ENCODE results near the gene CACNA1E. TPM values are rescaled to one million over a fixed set of nuclear protein-coding genes. Genes with fewer than 3 reads are reported as not detected.

CACNA1E gene
- total RNA-seq, 1 experiment from 2014 or later = not detected

GRCh38 chr1:181674617-181675016 lies 191.3 kb downstream of the CACNA1E start:
- ChIA-PET CTCF (no interaction called here), POLR2A (ENCODE audit: low non-redundant PET) (no interaction called here)
- intact Hi-C loops (cut with micrococcal nuclease; ENCODE audit: unreplicated experiment) = no loop called here

GRCh38 chr1:181675091-181675917 lies 192.0 kb downstream of the CACNA1E start:
- no peak for DNase-seq (ENCODE audit: low spot score)
- intact Hi-C loops (cut with micrococcal nuclease; ENCODE audit: unreplicated experiment) = no loop called here
- Histone ChIP-seq H3K4me3 (ENCODE audit: low read depth, low read length, poor library complexity, severe bottlenecking) (no peak overlapping the region), H3K36me3 (ENCODE audit: insufficient read depth, low read length, poor library complexity, severe bottlenecking) (no peaks in the 10 kb centered on the region), H3K27me3 (replicated peaks; ENCODE audit: insufficient read depth, low read depth, low read length, poor library complexity) (peaks cover 48% of the 10 kb centered on the region), H3K4me1 (ENCODE audit: insufficient read depth, low read length, poor library complexity, severe bottlenecking) (no peaks in the 10 kb centered on the region), H3K9me3 (ENCODE audit: low read depth, low read length, poor library complexity, severe bottlenecking) (no peaks in the 10 kb centered on the region), H3K27ac (ENCODE audit: low read depth, low read length, poor library complexity, severe bottlenecking) (no peak overlapping the region)
- no TSS peak for BruUV-seq (replicated peaks)
- TF ChIP-seq EZH2 (IDR thresholded peaks at IDR 0.05; ENCODE audit: borderline replicate concordance, low read depth, low read length, poor library complexity, severe bottlenecking) (no peak), CTCF (conservative IDR thresholded peaks at IDR 0.05; ENCODE audit: low read depth, low read length) (no peak)
- CTCF ChIA-PET = no interaction called here
- POLR2A ChIA-PET (ENCODE audit: low non-redundant PET) = no interaction called here

More at GRCh38 chr1:181674617-181675016, 191.3 kb downstream of the CACNA1E start:
- Histone ChIP-seq H3K9me3 (ENCODE audit: low read depth, low read length, poor library complexity, severe bottlenecking) (no peaks in the 10 kb centered on the region), H3K4me3 (ENCODE audit: low read depth, low read length, poor library complexity, severe bottlenecking) (no peak overlapping the region), H3K4me1 (ENCODE audit: insufficient read depth, low read length, poor library complexity, severe bottlenecking) (no peaks in the 10 kb centered on the region), H3K27ac (ENCODE audit: low read depth, low read length, poor library complexity, severe bottlenecking) (no peak overlapping the region), H3K36me3 (ENCODE audit: insufficient read depth, low read length, poor library complexity, severe bottlenecking) (no peaks in the 10 kb centered on the region), H3K27me3 (replicated peaks; ENCODE audit: insufficient read depth, low read depth, low read length, poor library complexity) (peaks cover 41% of the 10 kb centered on the region)
- BruUV-seq (replicated peaks) = no TSS peak
- no peak for TF ChIP-seq EZH2 (IDR thresholded peaks at IDR 0.05; ENCODE audit: borderline replicate concordance, low read depth, low read length, poor library complexity, severe bottlenecking)
- no peak for TF ChIP-seq CTCF (conservative IDR thresholded peaks at IDR 0.05; ENCODE audit: low read depth, low read length)
- no peak for DNase-seq (ENCODE audit: low spot score)

GRCh38 chr1:181675918-181676190 lies 192.5 kb downstream of the CACNA1E start:
- POLR2A ChIA-PET (ENCODE audit: low non-redundant PET) = no interaction called here
- CTCF ChIA-PET = no interaction called here
- no peak for DNase-seq (ENCODE audit: low spot score)
- H3K27me3 ChIP-seq (replicated peaks; ENCODE audit: insufficient read depth, low read depth, low read length, poor library complexity) = peaks cover 54% of the 10 kb centered on the region
- no peak overlapping the region for H3K27ac ChIP-seq (ENCODE audit: low read depth, low read length, poor library complexity, severe bottlenecking)
- TF ChIP-seq EZH2 (IDR thresholded peaks at IDR 0.05; ENCODE audit: borderline replicate concordance, low read depth, low read length, poor library complexity, severe bottlenecking) = no peak
- TF ChIP-seq CTCF (conservative IDR thresholded peaks at IDR 0.05; ENCODE audit: low read depth, low read length) = no peak
- BruUV-seq (replicated peaks) = no TSS peak
- no peaks in the 10 kb centered on the region for H3K36me3 ChIP-seq (ENCODE audit: insufficient read depth, low read length, poor library complexity, severe bottlenecking)
- H3K4me3 ChIP-seq (ENCODE audit: low read depth, low read length, poor library complexity, severe bottlenecking) = no peak overlapping the region
- H3K4me1 ChIP-seq (ENCODE audit: insufficient read depth, low read length, poor library complexity, severe bottlenecking) = no peaks in the 10 kb centered on the region
- intact Hi-C loops (cut with micrococcal nuclease; ENCODE audit: unreplicated experiment) = loop anchor here (2.0 kb wide), 1 partner anchor 197 kb away; no protein-coding TSS in a partner anchor
- H3K9me3 ChIP-seq (ENCODE audit: low read depth, low read length, poor library complexity, severe bottlenecking) = no peaks in the 10 kb centered on the region
